Right kidney (tissue), 1 donor: ENCODE measurements around the gene CDK4.

ENCODE experiments used
- DNase-seq: peaks from one replicate; pipeline ENCODE4 v3.0.0-alpha.2; 2016

Gene CDK4

DNA sequence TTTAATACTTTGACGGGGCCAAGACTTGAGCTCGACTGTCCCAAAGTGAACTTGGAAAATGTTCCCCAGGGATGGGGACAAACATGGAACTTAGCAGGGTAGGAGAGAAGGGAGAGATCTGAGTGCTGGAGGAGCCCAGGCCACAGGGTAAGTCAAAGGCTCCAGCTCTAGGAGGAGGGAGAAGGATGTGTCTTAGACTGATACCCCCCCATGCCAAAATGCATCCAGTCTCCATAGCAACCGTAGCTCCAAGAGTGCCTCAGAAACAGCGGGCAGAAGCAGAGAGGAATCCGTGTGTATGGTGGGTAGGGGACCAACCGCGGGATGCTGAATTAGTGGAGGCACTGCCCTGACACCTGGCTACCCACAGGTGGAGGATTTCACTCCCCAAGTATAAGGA, 12.7 kb downstream of the CDK4 start:
- DNase-seq: no peak

DNA sequence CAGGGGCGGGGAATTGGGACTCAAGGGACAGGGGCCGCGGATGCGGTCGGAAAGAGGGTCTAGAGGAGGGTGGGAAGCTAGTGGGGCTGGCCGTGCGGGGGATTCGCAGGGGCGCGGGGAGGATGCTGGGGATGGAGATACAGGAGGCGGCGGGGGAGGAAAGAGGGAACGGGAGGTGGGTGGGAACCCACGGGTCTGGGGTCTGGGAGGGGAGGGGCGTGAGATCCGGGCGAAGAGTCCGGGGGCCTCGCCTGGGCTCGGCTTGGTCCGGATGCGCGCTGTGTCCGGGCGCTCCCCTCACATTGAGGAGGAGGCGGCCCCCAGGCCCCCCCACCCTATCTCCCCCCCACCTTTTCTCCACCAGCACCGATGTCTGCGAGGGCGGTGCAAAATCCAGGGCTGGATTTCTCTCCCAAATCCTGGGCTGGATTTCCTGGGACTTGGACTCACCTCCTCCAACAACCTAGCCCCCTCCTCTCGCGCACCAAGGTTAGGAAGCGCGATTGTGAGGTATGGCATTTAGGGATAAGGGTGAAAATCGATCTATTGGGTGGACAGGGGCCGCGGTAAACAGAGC, 13.4 kb downstream of the CDK4 start, which contains the start of gene AGAP2:
Gene AGAP2 (minus strand): TSS at position 82 of the 577 bp plus-strand sequence. CDS start 496 bp downstream, outside the sequence.
- DNase-seq: no peak

DNA sequence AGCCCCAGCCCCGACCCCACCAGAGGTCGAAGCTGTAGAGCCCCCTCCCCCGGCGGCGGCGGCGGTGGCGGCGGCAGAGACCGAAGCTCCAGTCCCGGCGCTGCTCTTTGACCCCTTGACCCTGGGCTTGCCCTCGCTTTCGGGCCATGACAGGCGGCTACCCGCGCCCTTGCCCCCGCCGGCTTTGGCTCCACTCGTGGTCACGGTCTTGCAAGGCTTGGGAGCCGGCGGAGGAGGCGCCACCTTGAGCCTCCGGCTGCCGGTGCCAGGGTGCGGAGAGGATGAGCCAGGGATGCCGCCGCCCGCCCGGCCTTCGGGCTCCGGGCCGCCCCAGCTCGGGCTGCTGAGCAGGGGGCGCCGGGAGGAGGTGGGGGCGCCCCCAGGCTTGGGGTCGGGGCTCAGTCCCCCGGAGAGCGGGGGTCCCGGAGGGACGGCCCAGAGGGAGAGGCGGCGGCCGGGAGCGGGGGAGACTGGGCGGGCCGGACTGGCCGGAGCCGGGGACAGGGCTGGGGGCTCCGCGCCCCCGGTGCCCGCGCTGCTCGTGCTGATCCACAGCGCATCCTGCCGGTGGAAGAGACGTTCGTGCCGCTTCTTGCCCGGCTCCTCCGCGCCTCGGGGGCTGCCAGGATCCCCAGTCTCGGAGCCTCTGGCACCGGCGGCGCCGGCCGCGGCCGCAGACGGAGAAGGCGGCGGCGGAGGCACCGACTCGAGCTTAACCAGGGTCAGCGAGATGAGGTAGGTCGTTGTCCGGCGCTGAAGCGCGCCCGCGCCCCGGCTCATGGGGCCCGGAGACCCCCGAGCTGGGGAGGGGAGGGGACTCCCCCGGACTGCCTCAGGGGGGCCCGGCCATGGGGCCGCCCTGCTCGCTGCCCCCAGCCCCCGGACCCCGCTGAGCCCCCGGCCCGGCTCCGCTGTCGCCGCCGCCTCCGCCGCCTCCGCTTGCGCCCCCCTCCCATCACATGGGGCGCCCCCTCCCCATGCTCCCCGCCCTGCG, 14.3 kb downstream of the CDK4 start:
- DNase-seq: peak; percentile 61

DNA sequence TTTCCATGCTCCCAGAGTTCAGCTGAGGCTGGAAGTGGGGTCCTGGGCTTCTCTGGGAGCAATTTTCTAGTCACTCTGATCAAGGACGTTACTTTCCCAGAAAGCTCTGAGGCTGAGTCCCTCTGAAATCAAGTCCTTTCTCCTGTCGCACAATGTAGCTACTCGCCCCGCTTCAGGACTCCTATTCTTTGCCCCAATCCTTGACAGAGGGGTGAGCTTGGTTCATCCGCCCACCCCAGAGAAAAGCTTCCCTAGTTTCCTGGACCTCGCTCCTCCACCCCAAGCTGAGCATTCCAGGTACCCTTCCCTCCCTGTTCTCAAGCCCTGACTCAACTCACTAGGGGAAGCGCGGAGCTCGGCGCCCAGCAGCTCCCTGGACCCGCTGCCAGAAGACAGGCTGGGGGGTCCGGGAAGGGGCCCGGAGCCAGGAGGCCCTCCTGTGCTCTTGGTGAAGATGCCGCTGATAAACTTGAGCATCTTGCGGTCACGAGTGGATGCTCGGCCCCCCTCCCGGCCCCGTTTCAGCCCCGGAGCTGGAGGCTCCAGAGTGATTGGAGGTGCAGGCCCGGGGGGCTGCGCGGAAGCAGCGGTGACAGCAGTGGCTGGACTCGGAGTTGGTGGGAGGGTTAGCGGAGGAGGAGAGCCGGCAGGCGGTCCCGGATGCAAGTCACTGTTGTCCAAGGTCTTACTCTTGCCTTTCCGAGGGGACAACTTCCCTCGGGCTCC, 15.2 kb downstream of the CDK4 start:
- peak; percentile 36 for DNase-seq

DNA sequence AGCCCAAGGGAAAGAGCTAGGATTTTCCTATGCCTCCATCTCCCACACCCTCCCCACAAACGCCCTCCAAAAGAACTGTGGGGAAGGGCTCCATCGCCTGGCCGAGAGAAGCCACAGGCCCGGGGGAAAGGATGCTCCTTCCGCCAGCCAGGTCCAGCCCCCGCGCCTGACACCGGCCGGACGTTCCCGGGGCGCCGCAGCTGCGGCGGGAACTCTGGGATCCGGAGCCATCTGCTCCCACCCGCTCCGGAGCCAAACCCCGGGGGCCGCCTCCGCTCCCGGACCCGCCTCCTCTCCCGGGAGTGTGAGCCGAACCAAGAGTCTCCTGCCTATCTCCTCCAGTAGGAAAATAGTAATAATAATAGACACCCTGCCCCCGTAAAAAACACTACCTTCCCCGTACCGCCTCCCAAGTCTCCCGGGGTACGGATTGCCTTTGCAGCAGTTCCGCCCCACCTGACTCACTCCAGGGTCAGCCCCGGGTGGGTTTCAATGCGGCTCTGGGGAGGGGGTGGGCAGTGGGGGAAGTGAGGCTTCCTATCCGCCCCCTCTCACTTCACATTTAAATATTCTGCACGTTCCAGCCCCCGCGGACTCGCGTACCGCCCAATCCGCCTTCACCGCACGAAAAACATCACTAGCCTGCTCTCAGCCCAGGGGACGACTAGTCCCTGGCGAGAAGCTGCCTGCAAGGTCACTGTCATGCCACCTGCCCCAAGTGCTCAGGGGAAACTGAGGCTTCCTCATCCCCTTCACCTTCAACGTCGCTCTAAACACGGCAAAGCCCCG, 16.0 kb downstream of the CDK4 start:
- DNase-seq: peak; percentile 52

DNA sequence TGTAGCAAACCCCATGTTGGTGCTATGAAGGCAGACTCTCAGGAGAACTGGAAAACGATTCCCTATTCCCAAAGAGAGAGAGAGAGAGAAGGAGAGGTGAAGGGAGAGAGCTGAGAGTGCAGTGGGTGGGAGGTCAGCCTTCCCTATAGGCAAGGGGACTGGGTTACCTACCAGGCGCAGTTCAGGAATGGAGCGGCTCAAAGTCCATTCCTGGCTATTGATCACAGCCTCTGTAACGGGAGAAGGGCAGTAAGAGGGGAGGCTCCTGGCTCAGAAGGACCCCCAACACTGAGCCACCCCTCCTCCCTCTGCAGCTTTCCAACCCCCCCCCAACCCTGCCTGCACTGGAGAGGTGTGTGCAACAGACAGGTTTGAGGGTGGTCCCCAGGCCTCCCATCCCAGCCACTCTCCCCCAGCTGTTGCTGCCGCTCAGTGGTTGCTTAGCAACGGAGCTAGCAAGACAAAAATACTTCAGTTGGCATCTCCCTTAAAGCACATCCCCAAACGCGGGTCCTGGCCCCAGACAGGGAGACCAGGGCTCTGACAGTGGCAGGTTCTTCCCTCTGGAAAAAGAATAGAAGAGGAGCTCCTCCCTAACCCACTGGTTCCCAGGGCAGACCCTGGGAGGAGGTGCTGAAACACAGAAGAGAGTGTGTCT, 16.8 kb downstream of the CDK4 start:
- DNase-seq: no peak

DNA sequence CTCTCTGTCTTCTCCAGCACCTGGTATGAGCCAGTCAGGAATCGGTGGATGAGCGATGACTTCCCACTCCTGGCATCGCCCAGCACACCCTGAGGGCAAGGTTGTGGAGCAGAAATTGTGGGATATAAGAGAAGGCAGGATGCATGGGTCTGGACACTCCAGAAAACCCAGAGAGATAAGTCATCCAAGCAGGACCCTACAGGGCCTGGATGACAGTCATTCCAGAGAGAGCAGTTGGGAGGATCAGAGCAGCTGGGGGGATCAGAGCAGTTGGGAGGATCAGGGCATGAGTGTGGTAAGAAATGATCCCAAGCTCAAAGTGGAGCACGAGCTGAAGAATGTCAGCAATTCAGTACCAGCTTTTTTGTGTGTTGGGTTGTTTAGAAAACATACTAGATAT, 17.5 kb downstream of the CDK4 start:
- DNase-seq: no peak

DNA sequence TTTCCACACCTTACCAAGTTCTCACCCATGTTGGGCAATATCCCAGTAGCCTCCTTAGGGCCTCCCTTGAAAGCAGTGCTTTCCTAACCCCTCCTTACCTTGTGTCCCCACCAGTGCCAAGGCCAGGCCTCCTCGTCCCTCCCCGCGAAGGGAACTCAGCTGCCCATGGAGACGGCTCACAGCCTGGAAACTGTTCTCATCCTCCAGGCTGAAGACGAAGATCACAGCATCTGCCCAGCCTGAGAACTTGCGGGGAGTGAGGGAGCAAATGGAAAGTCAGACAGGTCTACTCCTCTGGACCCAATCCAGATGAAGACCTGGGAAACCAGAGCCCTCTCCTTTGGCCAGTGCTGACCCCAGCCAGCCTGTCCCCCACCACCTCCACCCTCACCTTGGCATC, 18.2 kb downstream of the CDK4 start:
- no peak for DNase-seq

DNA sequence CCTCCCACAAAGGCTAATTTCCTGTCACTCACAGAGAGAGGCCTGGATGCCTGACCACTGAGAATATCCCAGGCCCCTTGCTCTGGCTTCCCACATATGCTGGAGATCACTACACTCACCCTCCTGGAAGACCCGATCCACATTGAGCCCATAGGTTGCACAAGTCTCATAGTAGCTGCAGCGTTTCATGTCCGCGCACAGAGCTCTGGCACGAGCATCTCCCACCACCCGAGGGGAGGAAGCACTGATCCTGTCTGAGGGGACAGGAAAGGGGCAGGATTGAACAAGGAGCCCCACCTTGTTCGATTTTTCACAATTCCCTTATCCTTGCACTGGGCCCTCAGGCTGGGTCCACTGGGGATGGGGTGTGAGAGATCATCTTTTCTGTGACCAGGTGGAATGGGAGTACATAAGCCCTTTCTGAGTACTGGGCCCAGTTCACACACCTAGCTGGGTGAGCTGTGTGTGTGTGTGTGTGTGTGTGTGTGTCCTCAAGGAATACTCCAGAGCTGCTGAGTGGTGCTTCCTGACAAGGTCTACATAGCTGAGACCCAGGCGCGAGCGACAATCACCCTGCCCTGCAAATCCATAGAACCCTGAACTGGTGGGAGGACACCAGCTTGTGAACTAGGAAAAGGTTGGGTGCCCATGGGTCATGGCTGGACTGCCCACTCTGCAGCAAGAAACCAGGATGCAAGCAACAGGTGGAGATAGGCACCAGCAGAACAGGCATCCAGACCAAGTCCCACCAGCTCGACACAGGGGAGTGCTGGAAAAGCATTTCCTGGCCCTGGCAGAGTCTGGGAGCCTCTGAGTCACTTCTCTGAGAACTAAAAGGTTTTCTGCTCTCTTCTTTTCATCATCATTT, 19.1 kb downstream of the CDK4 start:
- no peak for DNase-seq

DNA sequence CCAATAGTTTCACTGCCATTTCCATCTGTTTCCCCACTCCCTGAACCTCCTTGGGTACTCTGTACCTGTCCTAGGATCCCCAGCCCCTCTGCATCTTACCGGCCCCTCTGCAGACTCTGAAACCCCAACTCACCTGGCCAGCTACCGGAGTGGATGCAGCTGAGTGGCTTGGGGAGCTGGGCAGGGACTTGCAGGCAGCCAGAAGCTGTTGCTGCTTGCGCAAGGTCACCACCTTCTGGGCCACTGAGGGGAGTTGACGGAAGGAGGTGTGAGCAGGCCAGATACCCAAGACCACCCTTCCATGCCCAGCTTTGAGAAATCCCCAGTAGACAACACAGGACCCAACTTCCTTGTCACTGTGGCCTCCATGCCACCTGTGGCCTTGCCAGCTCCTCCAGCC, 19.8 kb downstream of the CDK4 start:
- no peak for DNase-seq

DNA sequence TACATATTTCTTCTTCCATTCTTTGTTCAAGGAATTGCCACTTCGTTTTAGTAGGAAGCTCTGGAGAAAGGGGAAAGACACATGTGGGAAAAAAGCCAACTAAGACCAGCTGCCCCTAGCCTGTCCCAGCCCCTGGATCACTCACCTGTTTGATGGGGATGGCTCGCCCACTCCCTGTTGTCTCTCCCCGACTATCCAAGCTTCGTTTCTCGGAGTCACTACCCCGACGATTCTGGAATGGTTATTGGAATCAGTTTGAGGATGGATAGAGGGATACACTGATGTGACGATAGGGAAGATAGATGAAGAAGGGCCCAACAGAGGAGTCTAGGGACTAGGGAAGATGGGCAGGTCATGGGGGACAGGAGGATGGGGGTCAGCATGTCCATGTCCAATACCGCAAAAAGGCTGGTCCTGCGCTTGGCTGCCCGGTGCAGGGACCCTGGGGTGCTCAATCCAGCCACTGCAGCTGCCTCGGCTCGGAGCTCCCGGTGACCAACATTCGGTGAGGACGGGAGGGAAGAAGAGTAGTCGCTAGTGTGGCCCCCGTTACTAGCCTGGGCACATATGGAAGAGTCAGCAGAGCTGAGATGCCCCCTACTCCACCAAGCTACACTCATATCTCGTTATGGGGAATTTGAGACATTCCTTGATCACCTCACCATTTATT, 20.6 kb downstream of the CDK4 start:
- DNase-seq: no peak

DNA sequence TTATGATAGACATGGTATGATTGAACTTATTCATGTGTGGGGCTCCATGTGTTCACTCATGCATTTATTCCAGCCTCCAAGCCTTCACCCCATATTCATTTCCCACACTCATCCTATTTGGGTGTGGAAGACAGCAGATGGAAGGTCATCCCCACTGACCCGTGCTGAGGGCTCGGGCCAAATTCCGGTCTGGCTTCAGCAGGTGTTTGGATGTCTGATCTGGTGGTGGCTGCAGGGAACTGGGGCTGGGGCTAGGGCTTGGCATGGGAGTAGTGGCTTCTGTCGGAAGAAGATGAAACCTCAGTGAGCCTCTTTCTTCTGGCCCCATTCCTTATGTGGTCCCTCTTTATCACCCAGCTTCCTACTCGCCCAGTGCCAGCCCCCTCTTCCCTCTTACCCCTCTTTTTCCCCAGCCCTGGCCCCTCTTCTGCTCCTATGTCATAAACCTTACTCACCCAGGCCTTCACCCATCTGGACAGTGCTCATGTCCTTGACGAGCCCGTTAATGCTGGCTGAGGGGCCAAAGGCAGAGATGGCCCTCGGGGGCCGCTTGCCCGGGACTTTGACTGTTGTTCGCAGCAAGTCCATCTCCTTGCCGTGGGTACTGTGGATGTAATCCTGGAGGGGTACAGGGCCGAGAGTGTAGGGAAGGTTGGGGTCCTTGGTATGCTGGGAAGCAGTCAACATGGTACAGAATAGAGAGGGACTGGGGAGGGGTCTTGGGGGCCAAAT, 21.6 kb downstream of the CDK4 start:
- DNase-seq: no peak

DNA sequence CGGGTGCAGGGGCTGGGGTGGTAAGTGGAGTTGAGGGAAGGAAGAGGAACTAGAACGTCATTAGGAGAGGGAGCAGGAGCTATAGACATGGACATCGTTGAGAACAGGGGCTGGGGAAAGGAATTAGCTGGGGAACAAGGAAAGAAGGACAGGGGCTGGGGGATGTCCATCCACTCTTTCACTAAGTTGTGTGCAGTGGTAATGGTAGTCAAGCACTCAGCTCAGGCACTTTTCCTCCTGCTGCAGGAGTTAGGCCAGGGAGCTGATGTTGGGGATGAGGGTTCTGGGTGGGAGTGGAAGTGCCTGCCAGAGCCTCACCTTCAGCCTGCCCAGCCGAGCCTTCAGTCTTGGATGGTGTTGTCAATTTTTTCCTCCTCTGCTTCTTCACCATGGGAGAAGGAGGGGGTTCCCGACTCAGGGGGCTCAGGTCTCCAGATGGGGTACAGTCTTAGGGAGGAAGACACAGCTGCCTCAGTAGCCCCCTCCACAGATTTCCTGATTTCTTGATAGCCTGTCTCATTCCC, 22.7 kb downstream of the CDK4 start:
- no peak for DNase-seq

DNA sequence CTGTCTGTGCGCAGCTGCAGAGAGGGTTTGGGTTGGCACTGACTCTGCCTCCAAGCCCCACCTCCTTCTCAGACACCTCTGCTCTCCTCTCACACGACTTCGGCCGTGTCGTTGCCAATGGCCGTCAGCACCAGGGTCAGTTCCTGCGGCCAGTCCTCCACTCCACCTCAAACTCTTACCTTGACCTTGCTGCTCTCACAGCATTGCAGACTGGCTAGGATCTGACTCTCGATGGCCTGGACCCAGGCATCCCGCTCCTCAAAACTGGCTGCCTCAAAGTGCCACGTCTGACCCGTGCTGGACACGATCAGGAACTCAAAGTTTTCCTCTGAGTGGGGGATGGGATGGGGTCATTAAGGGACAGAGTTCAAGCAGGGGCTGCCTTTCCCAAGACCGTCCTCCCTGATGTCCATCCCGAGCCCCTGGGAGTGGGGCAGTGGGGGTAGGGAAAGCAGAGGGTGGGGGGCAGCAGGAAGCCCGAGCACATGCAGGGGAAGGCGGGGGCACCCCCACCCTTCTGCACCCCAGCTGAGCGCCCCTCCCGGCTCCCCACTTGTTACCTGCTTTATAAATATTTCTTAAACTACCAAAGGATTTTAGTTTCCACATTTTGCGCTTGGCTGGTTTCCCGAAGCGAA, 24.2 kb downstream of the CDK4 start:
- no peak for DNase-seq

DNA sequence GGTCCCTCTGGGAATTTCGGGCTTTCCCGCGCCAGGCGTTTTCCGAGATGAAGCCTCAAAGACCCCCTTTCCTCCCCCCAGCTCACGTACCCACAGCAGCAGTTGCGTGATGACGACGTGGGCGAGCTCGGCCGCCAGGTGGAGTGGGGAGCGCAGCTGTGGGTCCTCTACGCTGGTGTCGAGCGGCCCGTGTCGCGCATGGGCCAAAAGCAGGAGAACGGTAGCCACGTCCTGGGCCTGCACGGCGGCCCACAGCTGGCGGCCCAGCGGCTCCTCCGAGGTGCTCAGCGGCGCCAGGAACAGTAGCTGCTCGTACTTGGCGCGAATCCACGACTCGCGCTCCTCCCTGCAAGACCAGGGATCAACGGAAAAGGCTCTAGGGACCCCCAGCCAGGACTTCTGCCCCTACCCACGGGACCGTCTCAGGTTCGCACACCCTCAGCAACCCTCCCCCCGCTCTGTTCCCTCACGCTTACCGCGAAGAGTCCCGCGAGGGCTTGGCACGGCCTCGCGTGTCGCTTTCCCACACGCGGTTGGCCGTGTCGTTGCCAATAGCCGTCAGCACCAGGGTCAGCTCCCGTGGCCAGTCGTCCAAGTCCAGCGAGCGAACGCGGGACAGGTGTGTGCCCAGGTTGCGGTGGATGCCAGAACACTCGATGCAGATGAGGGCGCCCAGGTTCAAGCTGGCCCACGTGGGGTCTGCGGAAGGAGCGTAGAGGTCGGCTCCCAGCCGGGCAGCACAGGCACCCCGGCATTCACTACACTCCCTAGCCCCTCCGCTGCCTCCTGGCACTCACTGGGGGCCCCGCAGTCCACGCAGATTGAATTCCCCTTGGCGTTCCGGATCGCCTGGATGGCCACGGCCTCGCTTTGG, 25.0 kb downstream of the CDK4 start:
- peak; percentile 65 for DNase-seq

DNA sequence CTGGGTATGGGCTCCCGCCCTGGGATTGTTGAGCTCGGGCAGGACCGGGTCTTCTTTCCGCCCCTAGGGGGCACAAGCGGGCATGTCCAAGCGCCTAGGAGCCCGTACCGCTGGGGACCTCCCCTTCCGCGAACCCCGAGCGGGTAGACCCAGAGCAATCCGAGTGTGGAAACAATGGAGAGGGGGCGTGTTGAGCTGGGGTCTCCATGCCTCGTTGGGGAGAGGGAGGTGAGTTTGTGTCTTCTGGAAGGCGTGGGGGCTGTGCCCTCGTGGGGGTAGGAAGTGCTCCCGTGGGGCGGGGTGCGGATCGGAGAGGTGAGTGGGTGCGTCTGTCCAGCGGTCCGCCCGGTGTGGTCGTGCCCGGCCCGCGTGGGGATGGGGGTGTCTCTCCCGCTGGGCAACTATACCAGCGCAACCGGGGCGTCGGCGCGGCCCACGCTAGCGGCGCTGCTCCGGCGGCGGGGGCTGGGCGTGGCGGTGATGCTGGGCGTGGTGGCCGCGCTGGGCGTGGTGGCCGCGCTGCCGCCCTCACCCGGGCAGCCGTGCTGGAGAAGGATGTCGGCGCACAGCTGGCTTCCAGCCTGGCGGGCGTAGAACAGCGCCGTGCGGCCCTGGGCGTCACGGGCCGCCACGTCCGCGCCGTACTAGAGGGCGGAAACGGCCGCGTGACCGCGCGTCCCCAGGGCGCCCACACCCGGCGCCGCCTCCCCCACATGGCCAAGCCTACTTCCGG, 25.8 kb downstream of the CDK4 start:
- peak; percentile 61 for DNase-seq

DNA sequence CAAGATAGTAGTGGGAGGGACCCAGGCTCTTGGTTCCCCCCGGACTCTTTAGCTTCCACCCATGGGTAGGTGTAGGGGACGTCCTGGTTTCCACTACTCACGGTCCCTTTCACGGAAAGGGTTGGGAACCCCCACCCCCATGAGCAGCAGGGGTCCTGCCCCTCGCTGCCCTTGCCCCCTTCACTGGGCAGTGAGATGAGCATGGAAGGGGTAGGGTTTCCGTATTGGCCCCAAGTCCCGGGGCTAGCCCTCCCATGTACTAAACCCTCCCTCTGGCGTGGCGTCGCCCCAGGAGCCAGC, 26.3 kb downstream of the CDK4 start:
- DNase-seq: no peak
